NB4 (cell line): ENCODE results near the gene CDKL5.

Experiments
- CTCF ChIP-seq: IDR thresholded peaks from one replicate; pipeline ENCODE4 v1.5.1; 2012; ENCODE audit warnings: low read depth, low read length
- MAX ChIP-seq: IDR thresholded peaks from 2 replicates; pipeline ENCODE4 v1.6.1; 2011; ENCODE audit warnings: low read depth, low read length
- POLR2A ChIP-seq: IDR thresholded peaks from 2 replicates; pipeline ENCODE4 v1.6.1; 2011; ENCODE audit warnings: mild to moderate bottlenecking; ENCODE audit not compliant: insufficient read length; ENCODE audit errors: extremely low read depth

GRCh38 chrX:18542131-18542530, 116.7 kb downstream of the CDKL5 start:
- TF ChIP-seq CTCF (no peak), POLR2A (no peak), MAX (no peak)
